Naive B cell (primary cell): Measurements from ENCODE around the gene FAM98B. TPM values are rescaled to one million over a fixed set of nuclear protein-coding genes. Genes with fewer than 3 reads are reported as not detected.
"Not testable (repeated sequence)": the region's sequence is repeated elsewhere in the genome, so short reads cannot be mapped to it uniquely, and the experiment has no call there.

Source experiments
- ATAC-seq, 2 donors: fragments of 150-1000 bp; cut with Tn5 transposase; 2 replicates each; pipeline ENCODE4 v1.10.0; 2021; ENCODE audit warnings: low read depth in 2 of 2, mild to moderate bottlenecking in 2 of 2, moderate library complexity in 2 of 2
- DNase-seq: peaks from one replicate; pipeline ENCODE4 v3.0.0; 2022
- H3K27ac Mint-ChIP-seq, 6 donors: one replicate each; pipeline ENCODE4 v1.8.0; 2020 to 2022; ENCODE audit warnings: mild to moderate bottlenecking in 6 of 6, mixed read lengths in 6 of 6, moderate library complexity in 5 of 6, inconsistent platforms in 2 of 6
- H3K27me3 Mint-ChIP-seq, 3 donors: one replicate each; pipeline ENCODE4 v1.8.0; 2021 to 2022; ENCODE audit warnings: mixed read lengths in 3 of 3, mild to moderate bottlenecking in 1 of 3
- H3K36me3 Mint-ChIP-seq, 2 donors: one replicate each; pipeline ENCODE4 v1.8.0; 2020 to 2022; ENCODE audit warnings: mixed read lengths in 2 of 2, inconsistent platforms in 1 of 2, mild to moderate bottlenecking in 1 of 2
- H3K4me1 Mint-ChIP-seq, 3 donors: one replicate each; pipeline ENCODE4 v1.8.0; 2020 to 2022; ENCODE audit warnings: mixed read lengths in 3 of 3, inconsistent platforms in 1 of 3, mild to moderate bottlenecking in 1 of 3, moderate library complexity in 1 of 3
- H3K4me3 Mint-ChIP-seq, 8 donors: one replicate each; pipeline ENCODE4 v1.8.0; 2020 to 2022; ENCODE audit warnings: mild to moderate bottlenecking in 8 of 8, mixed read lengths in 8 of 8, moderate library complexity in 8 of 8, inconsistent platforms in 2 of 8
- H3K9me3 Mint-ChIP-seq, 7 donors: one replicate each; pipeline ENCODE4 v1.8.0; 2020 to 2022; ENCODE audit warnings: mixed read lengths in 7 of 7, mild to moderate bottlenecking in 5 of 7, inconsistent platforms in 2 of 7, moderate library complexity in 1 of 7
- polyA plus RNA-seq, 6 donors: library from polyadenylated mRNA; unstranded; fragments of 300-500 nt; fragmentation: Illumina TruSeq; gene quantifications; one replicate each; pipeline ENCODE4 v1.2.3, GENCODE V29; 2021; ENCODE audit warnings: low read depth in 6 of 6

Gene FAM98B
- 10 to 100 TPM in 1 of 6 donors, 1 to 10 TPM in 5; 3.0 to 13.4 (median 4.2) TPM for polyA plus RNA-seq

- H3K27ac Mint-ChIP-seq = peak within 1 kb of the TSS; percentile 94 to 99 (median 98)
- ATAC-seq (peak; percentile 83 to 85), DNase-seq (peak; percentile 81)
- H3K4me1 Mint-ChIP-seq = peaks cover 23 to 36% (median 34%) of the 10 kb centered on the region in 3 donors
- H3K9me3 Mint-ChIP-seq = no peaks in the 10 kb centered on the region
- H3K36me3 Mint-ChIP-seq = no peaks in the 10 kb centered on the region
- H3K4me3 Mint-ChIP-seq = peak within 1 kb of the TSS; percentile 93 to 99 (median 96)
- no peaks in the 10 kb centered on the region for H3K27me3 Mint-ChIP-seq
Observed at GRCh38 chr15:38453971-38454695, at the start of gene FAM98B. Gene FAM98B, plus strand, starts transcription at chr15:38454127. Its CDS starts 35 bp downstream, at chr15:38454162.

- Mint-ChIP-seq H3K4me3 (no peak overlapping the region), H3K27me3 (peaks cover 4 to 10% (median 8%) of the 10 kb centered on the region in 3 donors), H3K9me3 (peaks cover 0 to 3% (median 0%) of the 10 kb centered on the region in 7 donors), H3K36me3 (no peaks in the 10 kb centered on the region), H3K27ac (no peak overlapping the region), H3K4me1 (no peaks in the 10 kb centered on the region)
- DNase-seq (no peak), ATAC-seq (no peak)
Observed at GRCh38 chr15:38406436-38406835, 47.5 kb upstream of the FAM98B start.

- Mint-ChIP-seq H3K4me1 (no peaks in the 10 kb centered on the region), H3K9me3 (peaks cover 0 to 3% (median 0%) of the 10 kb centered on the region in 7 donors), H3K4me3 (no peak overlapping the region), H3K27me3 (peaks cover 0 to 15% (median 8%) of the 10 kb centered on the region in 3 donors), H3K27ac (no peak overlapping the region), H3K36me3 (no peaks in the 10 kb centered on the region)
- DNase-seq (no peak), ATAC-seq (no peak)
Observed at GRCh38 chr15:38408576-38408975, 45.4 kb upstream of the FAM98B start.

GRCh38 chr15:38411902-38412301, 42.0 kb upstream of the FAM98B start:
- Mint-ChIP-seq H3K4me3 (no peak overlapping the region), H3K36me3 (no peaks in the 10 kb centered on the region), H3K9me3 (peaks cover 0 to 9% (median 0%) of the 10 kb centered on the region in 7 donors), H3K27me3 (peaks cover 11 to 25% (median 13%) of the 10 kb centered on the region in 3 donors), H3K4me1 (no peaks in the 10 kb centered on the region), H3K27ac (no peak overlapping the region)
- no peak for DNase-seq
- ATAC-seq = no peak

- ATAC-seq (no peak), DNase-seq (no peak)
- H3K36me3 Mint-ChIP-seq = no peaks in the 10 kb centered on the region
- H3K9me3 Mint-ChIP-seq = peaks cover 0 to 9% (median 0%) of the 10 kb centered on the region in 7 donors
- no peak overlapping the region for H3K27ac Mint-ChIP-seq
- H3K4me1 Mint-ChIP-seq = no peaks in the 10 kb centered on the region
- no peak overlapping the region for H3K4me3 Mint-ChIP-seq
- H3K27me3 Mint-ChIP-seq = peaks cover 16 to 25% (median 19%) of the 10 kb centered on the region in 3 donors
Observed at GRCh38 chr15:38412466-38412865, 41.5 kb upstream of the FAM98B start.

- H3K36me3 Mint-ChIP-seq = no peaks in the 10 kb centered on the region
- peaks cover 21 to 32% (median 25%) of the 10 kb centered on the region in 3 donors for H3K27me3 Mint-ChIP-seq
- no peak overlapping the region for H3K27ac Mint-ChIP-seq
- no peak for DNase-seq
- peaks cover 0 to 9% (median 5%) of the 10 kb centered on the region in 7 donors for H3K9me3 Mint-ChIP-seq
- H3K4me3 Mint-ChIP-seq = no peak overlapping the region
- ATAC-seq = no peak
- no peaks in the 10 kb centered on the region for H3K4me1 Mint-ChIP-seq
Observed at GRCh38 chr15:38414357-38414756, 39.6 kb upstream of the FAM98B start.

GRCh38 chr15:38421069-38421690, 32.7 kb upstream of the FAM98B start:
- Mint-ChIP-seq H3K9me3 (peaks cover 0 to 11% (median 0%) of the 10 kb centered on the region in 7 donors), H3K27me3 (peaks cover 27 to 55% (median 42%) of the 10 kb centered on the region in 3 donors), H3K36me3 (no peaks in the 10 kb centered on the region), H3K4me1 (no peaks in the 10 kb centered on the region), H3K4me3 (no peak overlapping the region), H3K27ac (peak overlapping the region in 1 of 6 donors; percentile 33)
- DNase-seq (no peak), ATAC-seq (no peak)

- peaks cover 14 to 34% (median 28%) of the 10 kb centered on the region in 3 donors for H3K27me3 Mint-ChIP-seq
- no peak for ATAC-seq
- no peak overlapping the region for H3K4me3 Mint-ChIP-seq
- H3K4me1 Mint-ChIP-seq = no peaks in the 10 kb centered on the region
- no peaks in the 10 kb centered on the region for H3K36me3 Mint-ChIP-seq
- H3K27ac Mint-ChIP-seq = no peak overlapping the region
- H3K9me3 Mint-ChIP-seq = peaks cover 0 to 6% (median 0%) of the 10 kb centered on the region in 7 donors
- DNase-seq = no peak
Observed at GRCh38 chr15:38424101-38424552, 29.8 kb upstream of the FAM98B start.

- H3K9me3 Mint-ChIP-seq = peaks cover 0 to 6% (median 0%) of the 10 kb centered on the region in 7 donors
- no peaks in the 10 kb centered on the region for H3K36me3 Mint-ChIP-seq
- no peak for ATAC-seq
- peaks cover 6 to 28% (median 25%) of the 10 kb centered on the region in 3 donors for H3K27me3 Mint-ChIP-seq
- H3K4me3 Mint-ChIP-seq = no peak overlapping the region
- no peak for DNase-seq
- H3K4me1 Mint-ChIP-seq = no peaks in the 10 kb centered on the region
- H3K27ac Mint-ChIP-seq = peak overlapping the region in 1 of 6 donors; percentile 70
Observed at GRCh38 chr15:38425269-38425668, 28.7 kb upstream of the FAM98B start.

GRCh38 chr15:38427380-38427779, 26.5 kb upstream of the FAM98B start:
- H3K27me3 Mint-ChIP-seq = peaks cover 3 to 14% (median 13%) of the 10 kb centered on the region in 3 donors
- ATAC-seq (no peak), DNase-seq (no peak)
- no peak overlapping the region for H3K27ac Mint-ChIP-seq
- H3K36me3 Mint-ChIP-seq = no peaks in the 10 kb centered on the region
- no peak overlapping the region for H3K4me3 Mint-ChIP-seq
- H3K9me3 Mint-ChIP-seq = peaks cover 0 to 6% (median 0%) of the 10 kb centered on the region in 7 donors
- no peaks in the 10 kb centered on the region for H3K4me1 Mint-ChIP-seq

GRCh38 chr15:38430106-38430760, 23.7 kb upstream of the FAM98B start:
- Mint-ChIP-seq H3K9me3 (peaks cover 0 to 2% (median 0%) of the 10 kb centered on the region in 7 donors), H3K36me3 (no peaks in the 10 kb centered on the region), H3K4me1 (no peaks in the 10 kb centered on the region), H3K27me3 (peaks cover 0 to 22% (median 18%) of the 10 kb centered on the region in 3 donors), H3K4me3 (no peak overlapping the region), H3K27ac (no peak overlapping the region)
- DNase-seq (no peak), ATAC-seq (no peak)

GRCh38 chr15:38436993-38437392, 16.9 kb upstream of the FAM98B start:
- no peak for ATAC-seq
- H3K4me1 Mint-ChIP-seq = peaks cover 0 to 5% (median 2%) of the 10 kb centered on the region in 3 donors
- H3K27me3 Mint-ChIP-seq = peaks cover 19 to 57% (median 42%) of the 10 kb centered on the region in 3 donors

GRCh38 chr15:38437603-38438002, 16.3 kb upstream of the FAM98B start:
- H3K4me1 Mint-ChIP-seq, ATAC-seq, H3K36me3 Mint-ChIP-seq, DNase-seq, H3K4me3 Mint-ChIP-seq, H3K27ac Mint-ChIP-seq: not testable (repeated sequence)
- H3K9me3 Mint-ChIP-seq = peaks cover 0 to 16% (median 11%) of the 10 kb centered on the region in 7 donors
- peaks cover 19 to 57% (median 42%) of the 10 kb centered on the region in 3 donors for H3K27me3 Mint-ChIP-seq

More at GRCh38 chr15:38436993-38437392, 16.9 kb upstream of the FAM98B start:
- DNase-seq = no peak
- H3K27ac Mint-ChIP-seq = no peak overlapping the region
- no peak overlapping the region for H3K4me3 Mint-ChIP-seq
- H3K9me3 Mint-ChIP-seq = peaks cover 0 to 16% (median 11%) of the 10 kb centered on the region in 7 donors
- H3K36me3 Mint-ChIP-seq = peaks cover 0 to 6% of the 10 kb centered on the region in 2 donors
